Hepatocyte (in vitro differentiated cells): Measurements from ENCODE around the gene TEX29.

ENCODE experiments used
- CTCF ChIP-seq: fragments of 200-600 bp; sonication (generic); IDR thresholded peaks from 2 replicates; pipeline ENCODE4 v1.5.1; 2016; ENCODE audit warnings: antibody characterized with exemption, mild to moderate bottlenecking; ENCODE audit not compliant: poor library complexity
- EZH2 ChIP-seq: fragments of 200-600 bp; sonication (generic); IDR thresholded peaks from 2 replicates; pipeline ENCODE4 v1.6.1; 2016; ENCODE audit warnings: antibody characterized with exemption, mild to moderate bottlenecking, borderline replicate concordance

- TF ChIP-seq CTCF (no peak), EZH2 (no peak)
Observed at GRCh38 chr13:111317571-111318345, 2.7 kb upstream of the TEX29 start.
